H9 (cell line): ENCODE results near the gene NTSR1. TPM values are rescaled to one million over a fixed set of nuclear protein-coding genes. Genes with fewer than 3 reads are reported as not detected.

ENCODE experiments used
- DNase-seq: peaks from one replicate; pipeline ENCODE4 v3.0.0-alpha.2; 2017
- H2AFZ ChIP-seq: one replicate; pipeline ENCODE4 v1.6.1; 2013; ENCODE audit warnings: mild to moderate bottlenecking, low read length, control low read depth, moderate library complexity
- H2AK5ac ChIP-seq: 2 replicates; pipeline ENCODE4 v1.6.1; 2013; ENCODE audit warnings: low read length, control low read depth, mixed read lengths; ENCODE audit not compliant: insufficient read length
- H2BK120ac ChIP-seq: one replicate; pipeline ENCODE4 v1.6.1; 2013; ENCODE audit warnings: low read depth, mild to moderate bottlenecking, low read length, control low read depth, inconsistent platforms; ENCODE audit not compliant: poor library complexity, severe bottlenecking
- H2BK12ac ChIP-seq: 2 replicates; pipeline ENCODE4 v1.6.1; 2013; ENCODE audit warnings: low read length, control low read depth, mixed read lengths, low read depth; ENCODE audit not compliant: insufficient read length
- H2BK15ac ChIP-seq: 2 replicates; pipeline ENCODE4 v1.6.1; 2013; ENCODE audit warnings: low read depth, low read length, control low read depth
- H2BK20ac ChIP-seq: one replicate; pipeline ENCODE4 v1.6.1; 2013; ENCODE audit warnings: low read depth, mild to moderate bottlenecking, low read length, control low read depth, inconsistent platforms; ENCODE audit not compliant: poor library complexity, severe bottlenecking
- H2BK5ac ChIP-seq: 2 replicates; pipeline ENCODE4 v1.6.1; 2013; ENCODE audit warnings: low read length, control low read depth, mixed read lengths; ENCODE audit not compliant: insufficient read length
- H3K14ac ChIP-seq: 2 replicates; pipeline ENCODE4 v1.6.1; 2013; ENCODE audit warnings: low read length, control low read depth; ENCODE audit not compliant: insufficient read depth
- H3K18ac ChIP-seq: 2 replicates; pipeline ENCODE4 v1.6.1; 2013; ENCODE audit warnings: low read depth, mild to moderate bottlenecking, mixed read lengths, low read length, control low read depth; ENCODE audit not compliant: insufficient read length
- H3K23ac ChIP-seq: 2 replicates; pipeline ENCODE4 v1.6.1; 2013; ENCODE audit warnings: low read length, control low read depth, mixed read lengths, low read depth; ENCODE audit not compliant: insufficient read length
- H3K23me2 ChIP-seq: 2 replicates; pipeline ENCODE4 v1.6.1; 2013; ENCODE audit warnings: low read depth, mild to moderate bottlenecking, mixed read lengths, low read length, control low read depth; ENCODE audit not compliant: insufficient read length, poor library complexity, severe bottlenecking
- H3K27ac ChIP-seq: 2 replicates; pipeline ENCODE4 v1.5.1; 2013; ENCODE audit warnings: low read length, control low read depth, mixed read lengths, low read depth; ENCODE audit not compliant: insufficient read length
- H3K27me3 ChIP-seq: 2 replicates; pipeline ENCODE4 v1.6.1; 2013; ENCODE audit warnings: low read length, control low read depth, inconsistent platforms; ENCODE audit not compliant: insufficient read depth
- H3K4ac ChIP-seq: 2 replicates; pipeline ENCODE4 v1.6.1; 2013; ENCODE audit warnings: low read depth, mild to moderate bottlenecking, control low read depth, inconsistent platforms, low read length, moderate library complexity
- H3K4me1 ChIP-seq: 2 replicates; pipeline ENCODE4 v1.6.1; 2013; ENCODE audit warnings: low read length, control low read depth, inconsistent platforms; ENCODE audit not compliant: insufficient read depth
- H3K4me2 ChIP-seq: 2 replicates; pipeline ENCODE4 v1.6.1; 2013; ENCODE audit warnings: low read length, control low read depth, mixed read lengths; ENCODE audit not compliant: insufficient read length, insufficient read depth
- H3K56ac ChIP-seq: 2 replicates; pipeline ENCODE4 v1.6.1; 2013; ENCODE audit warnings: low read depth, mild to moderate bottlenecking, mixed read lengths, low read length, control low read depth; ENCODE audit not compliant: insufficient read length
- H3K79me1 ChIP-seq: 2 replicates; pipeline ENCODE4 v1.6.1; 2013; ENCODE audit warnings: low read depth, mild to moderate bottlenecking, moderate library complexity, low read length, control low read depth, inconsistent platforms; ENCODE audit not compliant: insufficient read depth, poor library complexity, severe bottlenecking
- H3K79me2 ChIP-seq: 2 replicates; pipeline ENCODE4 v1.6.1; 2013; ENCODE audit warnings: low read length, control low read depth, inconsistent platforms; ENCODE audit not compliant: insufficient read depth
- H3K9ac ChIP-seq: 2 replicates; pipeline ENCODE4 v1.6.1; 2013; ENCODE audit warnings: low read length, control low read depth, mixed read lengths; ENCODE audit not compliant: insufficient read length; ENCODE audit errors: extremely low read depth
- H3K9me3 ChIP-seq: one replicate; pipeline ENCODE4 v1.6.1; 2013; ENCODE audit warnings: low read depth, low read length, inconsistent platforms; ENCODE audit not compliant: control insufficient read depth
- H3T11ph ChIP-seq: one replicate; pipeline ENCODE4 v1.6.1; 2013; ENCODE audit warnings: mild to moderate bottlenecking, low read length, control low read depth, inconsistent platforms
- H4K20me1 ChIP-seq: one replicate; pipeline ENCODE4 v1.6.1; 2013; ENCODE audit not compliant: control insufficient read depth, insufficient read length, insufficient read depth
- H4K5ac ChIP-seq: 2 replicates; pipeline ENCODE4 v1.6.1; 2013; ENCODE audit warnings: low read depth, mild to moderate bottlenecking, mixed read lengths, low read length, control low read depth; ENCODE audit not compliant: insufficient read length
- H4K8ac ChIP-seq: replicated peaks from 2 replicates; pipeline ENCODE4 v1.6.1; 2013; ENCODE audit warnings: low read length, control low read depth, mixed read lengths, low read depth; ENCODE audit not compliant: insufficient read length
- H4K91ac ChIP-seq: 2 replicates; pipeline ENCODE4 v1.6.1; 2013; ENCODE audit warnings: low read depth, mild to moderate bottlenecking, moderate library complexity, mixed read lengths, low read length, control low read depth; ENCODE audit not compliant: insufficient read length
- H3K27ac Mint-ChIP-seq, 3 experiments: 2 replicates in 2 of 3; 3 replicates in 1 of 3; pipeline ENCODE4 v1.8.0; 2020 to 2021; ENCODE audit warnings: mixed read lengths in 3 of 3, mild to moderate bottlenecking in 1 of 3, moderate library complexity in 1 of 3
- H3K27me3 Mint-ChIP-seq: 2 replicates; pipeline ENCODE4 v1.8.0; 2021; ENCODE audit warnings: low read depth, mild to moderate bottlenecking, moderate library complexity, mixed read lengths
- H3K36me3 Mint-ChIP-seq, 3 experiments: 2 replicates in 2 of 3; 3 replicates in 1 of 3; pipeline ENCODE4 v1.8.0; 2020 to 2021; ENCODE audit warnings: low read depth in 3 of 3, mixed read lengths in 3 of 3; ENCODE audit not compliant: insufficient read depth in 1 of 3
- H3K4me1 Mint-ChIP-seq, 2 experiments: 2 replicates each; pipeline ENCODE4 v1.8.0; 2020; ENCODE audit warnings: mixed read lengths in 2 of 2
- H3K4me3 Mint-ChIP-seq, 2 experiments: 2 replicates in 1 of 2; 3 replicates in 1 of 2; pipeline ENCODE4 v1.8.0; 2020 to 2021; ENCODE audit warnings: mild to moderate bottlenecking in 2 of 2, mixed read lengths in 2 of 2, moderate library complexity in 1 of 2
- H3K9me3 Mint-ChIP-seq, 2 experiments: 2 replicates in 1 of 2; 3 replicates in 1 of 2; pipeline ENCODE4 v1.8.0; 2020; ENCODE audit warnings: mild to moderate bottlenecking in 2 of 2, mixed read lengths in 2 of 2, moderate library complexity in 1 of 2
- CTCF ChIP-seq: fragments of 200-600 bp; sonication (generic); conservative IDR thresholded peaks from 3 replicates; pipeline ENCODE4 v1.8.0; 2021; ENCODE audit warnings: antibody characterized with exemption, mild to moderate bottlenecking
- WGBS: extraction: QIAGEN DNeasy Blood & Tissue Kit; methylation state at CpG from one replicate; pipeline ENCODE4 v1.1.7; 2013; ENCODE audit warnings: missing lambda C conversion rate, low lambda C conversion rate, mixed read lengths; ENCODE audit not compliant: insufficient read length; ENCODE audit errors: extremely low coverage; 5-methylcytosine and 5-hydroxymethylcytosine counted together
- total RNA-seq: library from RNA; stranded (reverse); gene quantifications from 2 replicates; pipeline ENCODE4 v1.2.1, GENCODE V29; 2021

Gene NTSR1
- total RNA-seq, 1 experiment from 2014 or later, result 0.11 TPM

- Histone ChIP-seq H4K8ac (no peak overlapping the region), H2BK15ac (no peak overlapping the region), H4K5ac (no peak overlapping the region), H3K23me2 (no peaks in the 10 kb centered on the region), H3K79me1 (no peaks in the 10 kb centered on the region), H3K18ac (no peak overlapping the region), H3K27ac (no peak overlapping the region), H4K20me1 (no peaks in the 10 kb centered on the region), H4K91ac (no peak overlapping the region), H3K56ac (no peak overlapping the region), H3K4ac (no peak overlapping the region), H3K27me3 (no peaks in the 10 kb centered on the region), H2BK20ac (no peak overlapping the region), H3K23ac (no peak overlapping the region), H2AFZ (no peak overlapping the region), H3K14ac (no peak overlapping the region), H2BK120ac (no peak overlapping the region), H2AK5ac (no peak overlapping the region), H3T11ph (no peak overlapping the region), H3K9ac (no peak overlapping the region), H2BK12ac (no peak overlapping the region), H3K4me1 (no peaks in the 10 kb centered on the region), H3K9me3 (no peaks in the 10 kb centered on the region), H3K79me2 (no peaks in the 10 kb centered on the region), H2BK5ac (no peak overlapping the region), H3K4me2 (no peak overlapping the region)
- TF ChIP-seq CTCF, result no peak
- WGBS, result no CpG with 5 or more reads among the region's 22 CpGs
- no peaks in the 10 kb centered on the region; a peak in 1 of 5 replicates for H3K9me3 Mint-ChIP-seq
- H3K27me3 Mint-ChIP-seq, result no peaks in the 10 kb centered on the region; the same call in 1 of the 2 replicates
- DNase-seq, result no peak
- H3K36me3 Mint-ChIP-seq, result no peaks in the 10 kb centered on the region
- peaks cover 4 to 6% of the 10 kb centered on the region in 2 experiments for H3K4me1 Mint-ChIP-seq
- H3K27ac Mint-ChIP-seq, result no peak overlapping the region
- no peak overlapping the region for H3K4me3 Mint-ChIP-seq
Measured at GRCh38 chr20:62692801-62693523, 15.7 kb upstream of the NTSR1 start.
